IMR-90 (cell line): ENCODE results near the gene NPR3. TPM values are rescaled to one million over a fixed set of nuclear protein-coding genes. Genes with fewer than 3 reads are reported as not detected.

Experiments used
- ATAC-seq: fragments of 200-7000 bp; cut with Tn5 transposase; 2 replicates; pipeline ENCODE4 v1.9.1; 2020; ENCODE audit warnings: low read depth, mild to moderate bottlenecking, moderate library complexity
- BruUV-seq: library from RNA; stranded (reverse); fragments of 400-500 nt; replicated peaks from 2 replicates; lab custom pipeline; 2021; lab: Mats Ljungman, UMichigan
- CTCF ChIA-PET: fragments of 300-600 bp; formaldehyde crosslinking; extraction: SDS; loops from one replicate; lab custom pipeline; 2021; ENCODE audit warnings: antibody characterized with exemption; lab: Yijun Ruan, JAX
- POLR2A ChIA-PET: fragments of 300-600 bp; sonication (Branson Sonifier 250); formaldehyde crosslinking; loops from one replicate; lab custom pipeline; 2022; ENCODE audit warnings: antibody characterized with exemption; ENCODE audit not compliant: unreplicated experiment; lab: Charles Lee
- DNase-seq: peaks from one replicate; pipeline ENCODE4 v3.0.0; 2013
- H2AFZ ChIP-seq: replicated peaks from 2 replicates; pipeline ENCODE3; 2013; ENCODE audit warnings: low read length, mild to moderate bottlenecking; ENCODE audit not compliant: poor library complexity
- H2AK5ac ChIP-seq: 2 replicates; pipeline ENCODE4 v1.6.1; 2013; ENCODE audit warnings: low read depth, low read length, inconsistent platforms
- H2AK9ac ChIP-seq: replicated peaks from 2 replicates; pipeline ENCODE3; 2013; ENCODE audit warnings: mild to moderate bottlenecking, low read depth, low read length, moderate library complexity; ENCODE audit not compliant: poor library complexity
- H2BK120ac ChIP-seq: 2 replicates; pipeline ENCODE4 v1.6.1; 2013; ENCODE audit warnings: low read depth, low read length, inconsistent platforms
- H2BK15ac ChIP-seq: 3 replicates; pipeline ENCODE4 v1.6.1; 2013; ENCODE audit warnings: low read depth, low read length, inconsistent platforms
- H2BK20ac ChIP-seq: 2 replicates; pipeline ENCODE4 v1.6.1; 2013; ENCODE audit warnings: low read depth, mild to moderate bottlenecking, inconsistent platforms, low read length, moderate library complexity
- H2BK5ac ChIP-seq: 2 replicates; pipeline ENCODE4 v1.6.1; 2013; ENCODE audit warnings: mild to moderate bottlenecking, low read depth, low read length, inconsistent platforms; ENCODE audit not compliant: poor library complexity, severe bottlenecking
- H3K14ac ChIP-seq: replicated peaks from 2 replicates; pipeline ENCODE4 v1.6.1; 2013; ENCODE audit warnings: low read depth, low read length, inconsistent platforms
- H3K18ac ChIP-seq: 2 replicates; pipeline ENCODE4 v1.6.1; 2013; ENCODE audit warnings: low read depth, low read length, control low read depth
- H3K23ac ChIP-seq: 2 replicates; pipeline ENCODE4 v1.6.1; 2013; ENCODE audit warnings: low read depth, low read length, inconsistent platforms
- H3K27ac ChIP-seq: 2 replicates; pipeline ENCODE4 v1.5.1; 2013; ENCODE audit warnings: mild to moderate bottlenecking, control low read depth, low read length; ENCODE audit not compliant: insufficient read depth
- H3K27me3 ChIP-seq: 2 replicates; pipeline ENCODE4 v1.6.1; 2013; ENCODE audit warnings: low read length; ENCODE audit not compliant: control insufficient read depth, insufficient read depth
- H3K36me3 ChIP-seq: 2 replicates; pipeline ENCODE4 v1.6.1; 2013; ENCODE audit warnings: low read length, mixed read lengths; ENCODE audit not compliant: control insufficient read depth, insufficient read depth
- H3K4ac ChIP-seq: 2 replicates; pipeline ENCODE4 v1.6.1; 2013; ENCODE audit warnings: low read depth, low read length, inconsistent platforms
- H3K4me1 ChIP-seq: 2 replicates; pipeline ENCODE4 v1.6.1; 2013; ENCODE audit warnings: low read length, mixed read lengths; ENCODE audit not compliant: control insufficient read depth, insufficient read depth
- H3K4me2 ChIP-seq: 2 replicates; pipeline ENCODE4 v1.6.1; 2013; ENCODE audit warnings: low read depth, mild to moderate bottlenecking, control low read depth, low read length, moderate library complexity
- H3K4me3 ChIP-seq: 2 replicates; pipeline ENCODE4 v1.5.1; 2013; ENCODE audit warnings: low read depth, mild to moderate bottlenecking, control low read depth, low read length, moderate library complexity; ENCODE audit not compliant: insufficient read depth
- H3K56ac ChIP-seq: 2 replicates; pipeline ENCODE4 v1.6.1; 2013; ENCODE audit warnings: low read length, inconsistent platforms; ENCODE audit not compliant: insufficient read depth; ENCODE audit errors: extremely low read depth
- H3K79me1 ChIP-seq, 2 experiments: 2 replicates each; pipeline ENCODE4 v1.6.1; 2013; ENCODE audit warnings: low read length in 2 of 2, inconsistent platforms in 1 of 2, low read depth in 1 of 2
- H3K9ac ChIP-seq: 2 replicates; pipeline ENCODE4 v1.6.1; 2013; ENCODE audit warnings: low read depth, low read length, control low read depth
- H3K9me1 ChIP-seq: 2 replicates; pipeline ENCODE4 v1.6.1; 2013; ENCODE audit warnings: low read length, inconsistent platforms; ENCODE audit not compliant: insufficient read depth
- H3K9me3 ChIP-seq: 2 replicates; pipeline ENCODE4 v1.6.1; 2013; ENCODE audit warnings: low read length; ENCODE audit not compliant: control insufficient read depth, insufficient read depth
- H4K20me1 ChIP-seq: 2 replicates; pipeline ENCODE4 v1.6.1; 2013; ENCODE audit warnings: low read length, inconsistent platforms; ENCODE audit not compliant: insufficient read depth
- H4K5ac ChIP-seq: 2 replicates; pipeline ENCODE4 v1.6.1; 2013; ENCODE audit warnings: mild to moderate bottlenecking, low read depth, low read length, control low read depth
- H4K8ac ChIP-seq, 2 experiments: 2 replicates each; pipeline ENCODE4 v1.6.1; 2013; ENCODE audit warnings: low read depth in 2 of 2, low read length in 2 of 2, control low read depth in 1 of 2, inconsistent platforms in 1 of 2
- H4K91ac ChIP-seq: 2 replicates; pipeline ENCODE4 v1.6.1; 2013; ENCODE audit warnings: low read depth, low read length, inconsistent platforms; ENCODE audit not compliant: insufficient read depth
- BHLHE40 ChIP-seq: fragments of 150-350 bp; IDR thresholded peaks from 2 replicates; pipeline ENCODE4 v1.6.1; 2016; ENCODE audit warnings: mild to moderate bottlenecking, low read depth, low read length
- CEBPB ChIP-seq: IDR thresholded peaks from 2 replicates; pipeline ENCODE4 v1.6.1; 2012; ENCODE audit warnings: low read depth, low read length, improper control_type of control experiment
- CHD1 ChIP-seq: IDR thresholded peaks from 2 replicates; pipeline ENCODE4 v1.6.1; 2012; ENCODE audit warnings: low read depth, low read length, improper control_type of control experiment
- FOS ChIP-seq: fragments of 150-350 bp; IDR thresholded peaks from 2 replicates; pipeline ENCODE4 v1.6.1; 2016; ENCODE audit warnings: low read depth, low read length
- MAFK ChIP-seq: IDR thresholded peaks from 2 replicates; pipeline ENCODE4 v1.6.1; 2012; ENCODE audit warnings: low read depth, low read length, improper control_type of control experiment
- MAZ ChIP-seq: IDR thresholded peaks from 2 replicates; pipeline ENCODE4 v1.6.1; 2012; ENCODE audit warnings: low read depth, mild to moderate bottlenecking, low read length, improper control_type of control experiment, moderate library complexity, borderline replicate concordance
- MXI1 ChIP-seq: IDR thresholded peaks from 2 replicates; pipeline ENCODE4 v1.6.1; 2012; ENCODE audit warnings: low read depth, mild to moderate bottlenecking, low read length, moderate library complexity, borderline replicate concordance
- NFE2L2 ChIP-seq: fragments of 150-350 bp; IDR thresholded peaks from 2 replicates; pipeline ENCODE4 v1.6.1; 2016; ENCODE audit warnings: low read depth, mild to moderate bottlenecking, low read length
- POLR2A ChIP-seq: IDR thresholded peaks from 2 replicates; pipeline ENCODE4 v1.6.1; 2012; ENCODE audit warnings: mild to moderate bottlenecking, low read depth, low read length
- RAD21 ChIP-seq: IDR thresholded peaks from 2 replicates; pipeline ENCODE4 v1.6.1; 2012; ENCODE audit warnings: low read length, improper control_type of control experiment
- RCOR1 ChIP-seq: IDR thresholded peaks from 2 replicates; pipeline ENCODE4 v1.6.1; 2012; ENCODE audit warnings: mild to moderate bottlenecking, low read length, improper control_type of control experiment; ENCODE audit not compliant: insufficient replicate concordance
- RFX5 ChIP-seq: IDR thresholded peaks from 2 replicates; pipeline ENCODE4 v1.8.0; 2012; ENCODE audit warnings: low read depth, mild to moderate bottlenecking, low read length, moderate library complexity
- SMC3 ChIP-seq: fragments of 150-350 bp; IDR thresholded peaks from 2 replicates; pipeline ENCODE4 v1.6.1; 2016; ENCODE audit warnings: low read depth, mild to moderate bottlenecking, antibody characterized with exemption, low read length, moderate library complexity
- WGBS, 2 experiments: methylation state at CpG; one replicate each; pipeline versions ENCODE4 v1.1.5 to v1.1.7; 2013; ENCODE audit warnings: missing lambda C conversion rate in 2 of 2; ENCODE audit not compliant: insufficient read length in 1 of 2; ENCODE audit errors: extremely low coverage in 2 of 2; 5-methylcytosine and 5-hydroxymethylcytosine counted together
- dilution Hi-C: fragments of 300-500 bp; cut with HindIII; formaldehyde crosslinking; loops from one replicate; pipeline ENCODE4 v1.14.3; 2018; ENCODE audit warnings: low sequenced_read_pairs; ENCODE audit not compliant: unreplicated experiment
- in situ Hi-C: fragments of 300-500 bp; cut with MboI; formaldehyde crosslinking; loops from 3 replicates; pipeline ENCODE4 v1.14.3; 2019; ENCODE audit warnings: low sequenced_read_pairs, inconsistent platforms, mixed read lengths
- intact Hi-C: fragments of 100-400 bp; cut with micrococcal nuclease; formaldehyde crosslinking; loops from 2 replicates; pipeline ENCODE4 v1.10.0; 2022
- polyA plus RNA-seq, 3 experiments: library from polyadenylated mRNA; depleted of rRNA; stranded (reverse); fragments of >200 nt; gene quantifications; 2 replicates each; pipeline ENCODE4 v1.2.3, GENCODE V29; 2012; ENCODE audit warnings: low replicate concordance in 1 of 3
- total RNA-seq: library from RNA; depleted of rRNA; stranded (reverse); fragments of >200 nt; gene quantifications from 2 replicates; pipeline ENCODE4 v1.2.3, GENCODE V29; 2012
- TF ChIP-seq, protein P1 (sequence below): fragments of 150-350 bp; IDR thresholded peaks from 2 replicates; pipeline ENCODE4 v1.6.1; 2017; ENCODE audit warnings: mild to moderate bottlenecking, antibody characterized with exemption, low read length, low read depth
- TF ChIP-seq, protein P2 (sequence below): fragments of 150-350 bp; IDR thresholded peaks from 2 replicates; pipeline ENCODE4 v1.6.1; 2016; ENCODE audit warnings: low read depth, mild to moderate bottlenecking, low read length, moderate library complexity, borderline replicate concordance
- TF ChIP-seq, protein P3 (sequence below): conservative IDR thresholded peaks from 2 replicates; pipeline ENCODE4 v1.5.1; 2012; ENCODE audit warnings: mild to moderate bottlenecking, low read depth, low read length, improper control_type of control experiment

NPR3 gene
- total and polyA plus RNA-seq, 2 of the 4 experiments (the other 2 are of a cell fraction): 24.6 to 88.2 TPM

DNA sequence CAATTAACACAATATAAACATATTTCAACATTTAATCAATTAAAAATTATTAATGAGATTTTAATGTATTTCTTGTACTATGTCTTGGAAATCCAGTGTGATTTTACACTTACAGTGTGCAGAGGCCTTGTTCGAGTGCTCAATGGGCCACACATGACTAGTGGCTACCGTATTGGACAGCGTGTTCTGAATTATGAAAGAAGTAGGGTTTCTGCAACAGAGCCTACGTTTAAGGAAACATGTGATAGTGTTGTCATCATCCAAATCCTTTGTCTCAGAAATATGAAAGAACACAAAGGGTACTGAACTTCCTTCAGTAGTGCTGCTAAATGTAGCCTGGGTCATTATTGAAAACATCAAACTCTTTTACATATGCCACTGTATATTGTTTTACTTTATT, 29.5 kb downstream of the NPR3 start:
- no peak overlapping the region for H3K18ac ChIP-seq
- CTCF ChIA-PET: no interaction called here
- H3K36me3 ChIP-seq: peaks cover 36% of the 10 kb centered on the region
- no peaks in the 10 kb centered on the region for H3K9me3 ChIP-seq
- H3K4me1 ChIP-seq: no peaks in the 10 kb centered on the region
- no peak overlapping the region for H3K14ac ChIP-seq
- no peak overlapping the region for H3K4ac ChIP-seq
- dilution Hi-C loops (no loop called here), in situ Hi-C loops (no loop called here), intact Hi-C loops (no loop called here)
- no TSS peak for BruUV-seq
- peaks cover 0 to 19% of the 10 kb centered on the region in 2 experiments; a peak in 2 of 4 replicates for H3K79me1 ChIP-seq
- peaks cover 3% of the 10 kb centered on the region; the same call in 1 of the 2 replicates for H3K9me1 ChIP-seq
- H4K8ac ChIP-seq: no peak overlapping the region
- no peaks in the 10 kb centered on the region for H4K20me1 ChIP-seq
- no peak overlapping the region for H2BK5ac ChIP-seq
- no peak overlapping the region for H3K27ac ChIP-seq
- no peak overlapping the region for H3K56ac ChIP-seq
- TF ChIP-seq RAD21 (no peak), SMC3 (no peak), CHD1 (no peak), RFX5 (no peak), BHLHE40 (no peak), POLR2A (no peak), RCOR1 (no peak), MAZ (no peak), MAFK (no peak), FOS (no peak), NFE2L2 (no peak), CEBPB (no peak), MXI1 (no peak)
- TF ChIP-seq, protein P1, sequence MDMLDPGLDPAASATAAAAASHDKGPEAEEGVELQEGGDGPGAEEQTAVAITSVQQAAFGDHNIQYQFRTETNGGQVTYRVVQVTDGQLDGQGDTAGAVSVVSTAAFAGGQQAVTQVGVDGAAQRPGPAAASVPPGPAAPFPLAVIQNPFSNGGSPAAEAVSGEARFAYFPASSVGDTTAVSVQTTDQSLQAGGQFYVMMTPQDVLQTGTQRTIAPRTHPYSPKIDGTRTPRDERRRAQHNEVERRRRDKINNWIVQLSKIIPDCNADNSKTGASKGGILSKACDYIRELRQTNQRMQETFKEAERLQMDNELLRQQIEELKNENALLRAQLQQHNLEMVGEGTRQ: no peak
- TF ChIP-seq, protein P2, sequence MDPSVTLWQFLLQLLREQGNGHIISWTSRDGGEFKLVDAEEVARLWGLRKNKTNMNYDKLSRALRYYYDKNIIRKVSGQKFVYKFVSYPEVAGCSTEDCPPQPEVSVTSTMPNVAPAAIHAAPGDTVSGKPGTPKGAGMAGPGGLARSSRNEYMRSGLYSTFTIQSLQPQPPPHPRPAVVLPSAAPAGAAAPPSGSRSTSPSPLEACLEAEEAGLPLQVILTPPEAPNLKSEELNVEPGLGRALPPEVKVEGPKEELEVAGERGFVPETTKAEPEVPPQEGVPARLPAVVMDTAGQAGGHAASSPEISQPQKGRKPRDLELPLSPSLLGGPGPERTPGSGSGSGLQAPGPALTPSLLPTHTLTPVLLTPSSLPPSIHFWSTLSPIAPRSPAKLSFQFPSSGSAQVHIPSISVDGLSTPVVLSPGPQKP: no peak
- TF ChIP-seq, protein P3, sequence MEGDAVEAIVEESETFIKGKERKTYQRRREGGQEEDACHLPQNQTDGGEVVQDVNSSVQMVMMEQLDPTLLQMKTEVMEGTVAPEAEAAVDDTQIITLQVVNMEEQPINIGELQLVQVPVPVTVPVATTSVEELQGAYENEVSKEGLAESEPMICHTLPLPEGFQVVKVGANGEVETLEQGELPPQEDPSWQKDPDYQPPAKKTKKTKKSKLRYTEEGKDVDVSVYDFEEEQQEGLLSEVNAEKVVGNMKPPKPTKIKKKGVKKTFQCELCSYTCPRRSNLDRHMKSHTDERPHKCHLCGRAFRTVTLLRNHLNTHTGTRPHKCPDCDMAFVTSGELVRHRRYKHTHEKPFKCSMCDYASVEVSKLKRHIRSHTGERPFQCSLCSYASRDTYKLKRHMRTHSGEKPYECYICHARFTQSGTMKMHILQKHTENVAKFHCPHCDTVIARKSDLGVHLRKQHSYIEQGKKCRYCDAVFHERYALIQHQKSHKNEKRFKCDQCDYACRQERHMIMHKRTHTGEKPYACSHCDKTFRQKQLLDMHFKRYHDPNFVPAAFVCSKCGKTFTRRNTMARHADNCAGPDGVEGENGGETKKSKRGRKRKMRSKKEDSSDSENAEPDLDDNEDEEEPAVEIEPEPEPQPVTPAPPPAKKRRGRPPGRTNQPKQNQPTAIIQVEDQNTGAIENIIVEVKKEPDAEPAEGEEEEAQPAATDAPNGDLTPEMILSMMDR: no peak
- POLR2A ChIA-PET: no interaction called here
- H4K5ac ChIP-seq: no peak overlapping the region
- ATAC-seq: no peak
- H2BK20ac ChIP-seq: no peak overlapping the region
- WGBS, 2 experiments: 100% methylated on average over 2 of the region's 4 CpGs; no CpG with 5 or more reads in 1 of the 2 experiments
- no peak overlapping the region for H3K9ac ChIP-seq
- DNase-seq: no peak
- no peak overlapping the region for H3K4me2 ChIP-seq
- H2AFZ ChIP-seq: no peak overlapping the region
- H3K27me3 ChIP-seq: no peaks in the 10 kb centered on the region
- no peak overlapping the region for H2AK5ac ChIP-seq
- H4K91ac ChIP-seq: no peak overlapping the region
- no peak overlapping the region for H2BK15ac ChIP-seq
- H2AK9ac ChIP-seq: no peak overlapping the region
- H3K4me3 ChIP-seq: no peak overlapping the region
- no peak overlapping the region for H2BK120ac ChIP-seq
- no peak overlapping the region for H3K23ac ChIP-seq
